DMS 273 treated with DMSO at 0.1 percent for 48 hours (cell line): ENCODE data around the gene JPH4.
A peak's percentile ranks its signal among the peaks of the same experiment; 100 is the strongest.

ENCODE experiments used
- DNase-seq: peaks from one replicate; lab custom pipeline; 2025; lab: John Stamatoyannopoulos, UW

JPH4 gene

GRCh38 chr14:23562822-23563472 lies 15.6 kb downstream of the JPH4 start:
- no peak for DNase-seq

- no peak for DNase-seq
Measured at GRCh38 chr14:23561873-23562821, 16.4 kb downstream of the JPH4 start.

- no peak for DNase-seq
Measured at GRCh38 chr14:23561259-23561658, 17.3 kb downstream of the JPH4 start.

- no peak for DNase-seq
Measured at GRCh38 chr14:23559926-23560520, 18.6 kb downstream of the JPH4 start.

- DNase-seq = peak; percentile 6
Measured at GRCh38 chr14:23559010-23559925, 19.3 kb downstream of the JPH4 start.

GRCh38 chr14:23558346-23559009 lies 20.1 kb downstream of the JPH4 start:
- no peak for DNase-seq

- no peak for DNase-seq
Measured at GRCh38 chr14:23557946-23558345, 20.6 kb downstream of the JPH4 start.

- no peak for DNase-seq
Measured at GRCh38 chr14:23557521-23557920, 21.1 kb downstream of the JPH4 start.

- DNase-seq = no peak
Measured at GRCh38 chr14:23556700-23557440, 21.7 kb downstream of the JPH4 start.

- peak; percentile 64 for DNase-seq
Measured at GRCh38 chr14:23555882-23556699, 22.5 kb downstream of the JPH4 start, which contains the start of gene THTPA. THTPA (plus strand) TSS chr14:23556271; CDS start chr14:23556758, 487 bp downstream.

- no peak for DNase-seq
Measured at GRCh38 chr14:23555533-23555881, 23.1 kb downstream of the JPH4 start.

- peak; percentile 58 for DNase-seq
Measured at GRCh38 chr14:23551266-23552028, 27.1 kb downstream of the JPH4 start, which contains the start of gene ZFHX2. ZFHX2 (minus strand) TSS chr14:23551765; CDS start chr14:23535325, 16,440 bp downstream.

GRCh38 chr14:23550812-23551265 lies 27.8 kb downstream of the JPH4 start:
- DNase-seq = no peak

- DNase-seq = no peak
Measured at GRCh38 chr14:23550131-23550811, 28.3 kb downstream of the JPH4 start.

- no peak for DNase-seq
Measured at GRCh38 chr14:23548351-23549318, 30.0 kb downstream of the JPH4 start.

- DNase-seq = no peak
Measured at GRCh38 chr14:23547924-23548323, 30.7 kb downstream of the JPH4 start.
